HK-2 (cell line): ENCODE results near the gene SRGAP2.
"Not testable (repeated sequence)": the region's sequence is repeated elsewhere in the genome, so short reads cannot be mapped to it uniquely, and the experiment has no call there.

Experiments
- DNase-seq: peaks from one replicate; pipeline ENCODE4 v3.0.0-alpha.2; 2018; ENCODE audit not compliant: unreplicated experiment

SRGAP2 gene

GRCh38 chr1:206203364-206204158, at the start of gene SRGAP2:
TSS of gene SRGAP2 (plus strand) at chr1:206203541. CDS start at chr1:206205971, 2,430 bp downstream.
- DNase-seq: peak; percentile 67

DNA sequence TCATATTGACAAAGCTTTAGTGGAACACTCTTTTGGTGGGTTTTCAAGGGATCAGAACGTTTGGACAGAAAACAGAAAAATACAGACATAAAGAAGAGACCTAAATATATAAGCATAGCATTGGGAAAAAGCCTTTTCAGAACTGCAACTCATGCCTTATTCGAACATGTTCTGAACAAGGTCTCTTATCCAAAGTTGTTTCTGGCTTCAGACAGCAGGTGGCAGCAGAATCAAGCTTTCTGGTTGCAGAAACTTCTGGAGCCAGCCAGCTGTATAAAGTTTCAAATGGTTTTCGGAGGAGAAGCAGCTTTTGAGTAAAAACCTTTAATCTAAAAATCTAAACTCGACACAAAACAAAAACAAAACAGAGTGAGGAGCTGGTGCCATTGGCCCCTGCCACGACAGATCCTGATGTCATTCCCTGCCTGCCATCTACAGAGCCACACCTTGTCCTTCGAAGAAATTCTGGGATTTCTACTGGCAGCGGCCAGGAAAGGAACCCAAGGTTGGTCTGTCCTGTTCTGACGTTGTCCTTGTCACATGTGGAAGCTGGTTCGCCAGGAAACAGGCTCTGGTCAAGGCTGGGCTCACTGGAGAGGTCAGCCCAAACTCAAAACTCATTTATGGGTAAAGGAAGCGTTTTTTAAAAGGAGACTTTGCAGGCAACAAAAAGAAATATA, 35.9 kb upstream of the SRGAP2 start:
- DNase-seq: not testable (repeated sequence)

DNA sequence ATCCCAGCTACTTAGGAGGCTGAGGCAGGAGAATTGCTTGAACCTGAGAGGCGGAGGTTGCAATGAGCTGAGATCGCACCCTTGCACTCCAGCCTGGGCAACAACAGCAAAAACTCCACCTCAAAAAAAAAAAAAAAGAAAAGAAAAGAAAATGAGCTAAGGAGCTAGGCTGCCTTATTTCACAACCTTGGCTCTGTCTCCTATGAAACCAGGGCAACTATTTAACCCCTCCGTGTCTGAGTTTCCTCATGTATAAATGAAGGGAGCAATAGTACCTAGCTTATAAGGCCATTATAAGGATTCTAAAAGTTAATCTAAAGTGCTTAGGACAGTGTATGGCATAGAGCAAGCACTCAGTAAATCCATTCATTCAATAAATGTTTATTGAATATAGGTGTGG, 33.5 kb upstream of the SRGAP2 start:
- DNase-seq: not testable (repeated sequence)

GRCh38 chr1:206173110-206173719, 30.1 kb upstream of the SRGAP2 start:
- not testable (repeated sequence) for DNase-seq

GRCh38 chr1:206174182-206174868, 29.0 kb upstream of the SRGAP2 start:
- DNase-seq: not testable (repeated sequence)

DNA sequence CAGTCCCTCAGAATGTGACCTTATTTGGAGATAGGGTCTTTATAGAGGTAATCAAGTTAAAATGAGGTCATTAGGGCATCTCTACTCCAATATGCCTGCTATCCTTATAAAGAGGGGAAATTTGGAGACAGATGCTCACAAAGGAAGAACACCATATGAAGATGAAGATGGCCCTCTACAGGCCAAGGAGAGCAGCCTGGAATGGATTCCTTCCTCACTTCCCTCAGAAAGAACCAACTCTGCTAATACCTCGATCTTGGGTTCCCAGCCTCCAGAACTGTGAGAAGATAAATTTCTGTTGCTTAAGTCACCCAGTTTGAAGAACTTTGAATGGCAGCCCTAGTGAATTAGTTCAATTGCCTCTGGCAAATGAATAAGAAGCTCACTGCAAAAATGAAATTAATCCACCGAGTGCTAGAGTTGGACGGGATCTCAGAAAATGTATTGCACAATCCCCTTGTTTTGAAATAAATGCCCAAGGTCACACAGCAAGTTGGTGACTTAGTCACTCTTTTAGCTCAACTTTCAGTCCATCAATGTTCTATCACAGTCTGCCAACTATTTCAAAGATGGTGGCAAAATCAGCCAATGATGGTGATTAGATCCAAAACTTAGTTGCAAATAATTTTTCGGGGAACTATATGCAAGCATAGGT, 27.8 kb upstream of the SRGAP2 start:
- peak; percentile 3 for DNase-seq

GRCh38 chr1:206176114-206176502, 27.2 kb upstream of the SRGAP2 start:
- DNase-seq: not testable (repeated sequence)

DNA sequence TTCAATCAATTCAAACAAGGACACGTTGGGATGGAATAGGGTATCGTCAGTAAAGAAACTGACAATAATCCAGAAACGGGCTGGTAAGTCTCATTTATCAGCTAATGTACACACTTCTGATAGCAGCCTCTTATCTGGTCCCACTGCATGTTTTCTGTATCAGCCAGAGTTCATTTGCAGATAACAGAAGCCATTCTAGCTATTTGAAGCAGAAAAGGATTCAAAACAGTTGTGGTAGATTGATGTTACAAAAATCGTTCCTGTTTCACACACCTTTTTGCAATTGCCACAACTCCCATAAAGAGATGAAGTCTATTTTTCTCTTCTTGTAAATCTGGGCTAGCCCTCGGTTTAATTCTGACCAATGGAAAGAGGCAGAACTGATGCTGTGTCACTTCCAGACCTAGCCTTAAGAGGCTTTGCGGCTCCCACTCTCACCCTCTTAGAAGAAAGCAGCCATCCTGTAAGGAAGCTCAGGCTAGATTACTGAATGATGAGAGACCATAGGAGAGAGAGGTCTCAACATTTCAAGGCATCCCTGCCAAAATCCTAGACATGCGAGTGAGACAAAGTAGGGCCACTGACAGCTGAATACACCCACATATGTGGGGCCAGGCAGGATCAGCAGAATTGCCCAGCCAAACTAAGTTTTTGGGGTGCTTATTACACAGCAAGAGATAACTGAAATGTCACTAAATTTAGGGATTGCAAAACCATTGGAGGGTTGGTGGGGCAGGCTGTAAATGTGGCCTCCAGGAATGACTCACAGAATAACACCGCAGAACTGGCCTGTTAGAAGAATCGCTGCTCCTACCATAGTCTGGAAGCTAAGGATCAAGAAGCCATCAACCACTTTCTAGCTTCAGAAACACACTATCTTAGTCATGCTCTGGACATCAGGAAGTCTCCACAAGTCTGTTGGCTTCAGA, 25.0 kb upstream of the SRGAP2 start:
- peak; percentile 10 for DNase-seq

- DNase-seq: not testable (repeated sequence)
These were observed 23.7 kb upstream of the SRGAP2 start for GRCh38 chr1:206179666-206180065.

GRCh38 chr1:206182368-206183317, 20.7 kb upstream of the SRGAP2 start:
- DNase-seq: not testable (repeated sequence)

GRCh38 chr1:206183788-206184187, 19.6 kb upstream of the SRGAP2 start:
- not testable (repeated sequence) for DNase-seq

DNA sequence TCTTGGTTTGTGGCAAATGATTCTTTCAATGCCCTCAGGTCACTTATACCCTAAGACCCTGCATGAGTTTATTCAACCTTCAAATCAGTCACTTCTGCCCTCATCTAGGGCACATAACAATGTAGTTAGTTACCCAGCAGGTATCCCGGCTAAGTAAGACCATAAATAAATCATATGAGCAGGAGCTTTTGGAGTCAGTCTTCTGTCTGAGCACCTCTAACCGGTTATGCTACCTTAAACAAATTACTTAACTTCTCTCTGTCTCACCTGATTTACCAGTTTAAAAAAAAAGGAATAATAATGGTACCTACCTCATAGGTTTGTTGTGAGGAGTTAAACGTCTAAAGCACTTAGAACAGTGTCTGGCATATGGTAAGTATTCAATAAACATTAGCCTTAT, 17.6 kb upstream of the SRGAP2 start:
- DNase-seq: not testable (repeated sequence)

GRCh38 chr1:206186826-206187225, 16.5 kb upstream of the SRGAP2 start:
- not testable (repeated sequence) for DNase-seq

- DNase-seq: not testable (repeated sequence)
These were observed 8.2 kb upstream of the SRGAP2 start for GRCh38 chr1:206195182-206195581.

GRCh38 chr1:206196748-206197424, 6.5 kb upstream of the SRGAP2 start:
- not testable (repeated sequence) for DNase-seq

DNA sequence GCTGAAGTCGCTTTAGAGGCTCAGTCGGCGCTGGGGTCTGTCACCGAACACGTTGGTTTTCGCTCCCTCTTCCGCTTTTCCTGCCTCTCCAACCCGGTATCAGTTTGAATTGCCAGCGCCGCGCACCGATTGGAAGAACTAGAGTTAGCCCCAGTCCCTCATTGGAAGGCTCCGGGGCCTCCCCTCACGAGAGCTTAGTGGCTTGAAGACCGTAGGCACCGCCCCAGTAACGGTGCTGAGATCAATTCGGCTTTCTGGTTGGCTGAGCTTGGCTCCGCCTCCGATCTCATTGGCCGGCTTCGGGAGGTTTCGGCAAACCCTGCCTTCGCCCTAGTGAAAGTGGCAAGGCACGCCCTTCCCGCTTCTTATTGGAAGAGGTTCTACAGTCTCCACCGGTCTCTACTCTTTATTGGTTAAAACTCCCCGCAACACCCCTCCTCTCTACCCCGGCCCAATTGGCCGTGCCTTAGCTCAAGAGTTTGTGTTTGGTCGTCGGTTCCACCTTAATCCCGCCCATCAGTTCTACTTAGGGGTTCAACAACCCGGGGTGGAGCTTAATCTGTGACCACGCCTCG, 465 bp upstream of the SRGAP2 start, which contains the start of gene FAM72A:
Gene FAM72A (minus strand): TSS at position 51 of the 575 bp plus-strand sequence. CDS start 814 bp downstream, outside the sequence.
- peak; percentile 99 for DNase-seq

- not testable (repeated sequence) for DNase-seq
These were observed 794 bp downstream of the SRGAP2 start for GRCh38 chr1:206204159-206204511.

GRCh38 chr1:206204871-206205270, 1.5 kb downstream of the SRGAP2 start:
- peak; percentile 7 for DNase-seq
